HG02588 (cell line): ENCODE results near the gene COL5A1.

ENCODE experiments used
- ATAC-seq: cut with Tn5 transposase; IDR thresholded peaks from one replicate; pipeline ENCODE4 v1.9.1; 2021; ENCODE audit warnings: mild to moderate bottlenecking, moderate library complexity; ENCODE audit not compliant: unreplicated experiment

Gene COL5A1

GRCh38 chr9:134867917-134868750 lies 226.5 kb downstream of the COL5A1 start:
- ATAC-seq = no peak

GRCh38 chr9:134868751-134869553 lies 227.3 kb downstream of the COL5A1 start:
- no peak for ATAC-seq

GRCh38 chr9:134869554-134870300 lies 228.1 kb downstream of the COL5A1 start:
- ATAC-seq = no peak

GRCh38 chr9:134870301-134870694 lies 228.7 kb downstream of the COL5A1 start:
- ATAC-seq = no peak

- ATAC-seq = no peak
Observed at GRCh38 chr9:134870746-134871662, 229.4 kb downstream of the COL5A1 start.

GRCh38 chr9:134871697-134872340 lies 230.2 kb downstream of the COL5A1 start:
- no peak for ATAC-seq

GRCh38 chr9:134872482-134873231 lies 231.1 kb downstream of the COL5A1 start:
- ATAC-seq = no peak

GRCh38 chr9:134875371-134875770 lies 233.8 kb downstream of the COL5A1 start:
- no peak for ATAC-seq

- no peak for ATAC-seq
Observed at GRCh38 chr9:134877541-134877940, 235.9 kb downstream of the COL5A1 start.

- ATAC-seq = no peak
Observed at GRCh38 chr9:134879664-134880483, 238.3 kb downstream of the COL5A1 start.

- no peak for ATAC-seq
Observed at GRCh38 chr9:134880484-134881312, 239.1 kb downstream of the COL5A1 start, which contains the start of gene FCN2. Gene FCN2, plus strand, starts transcription at chr9:134880810. Its CDS starts 12 bp downstream, at chr9:134880822.

GRCh38 chr9:134881313-134881670 lies 239.7 kb downstream of the COL5A1 start:
- no peak for ATAC-seq

- no peak for ATAC-seq
Observed at GRCh38 chr9:134882204-134882785, 240.7 kb downstream of the COL5A1 start.

- ATAC-seq = no peak
Observed at GRCh38 chr9:134883040-134883782, 241.6 kb downstream of the COL5A1 start.

GRCh38 chr9:134884492-134884891 lies 242.9 kb downstream of the COL5A1 start:
- no peak for ATAC-seq

GRCh38 chr9:134885001-134885678 lies 243.5 kb downstream of the COL5A1 start:
- no peak for ATAC-seq
